ENCODE data around the gene MX1.
A peak's percentile ranks its signal among the peaks of the same experiment; 100 is the strongest.

MX1 gene

DNA sequence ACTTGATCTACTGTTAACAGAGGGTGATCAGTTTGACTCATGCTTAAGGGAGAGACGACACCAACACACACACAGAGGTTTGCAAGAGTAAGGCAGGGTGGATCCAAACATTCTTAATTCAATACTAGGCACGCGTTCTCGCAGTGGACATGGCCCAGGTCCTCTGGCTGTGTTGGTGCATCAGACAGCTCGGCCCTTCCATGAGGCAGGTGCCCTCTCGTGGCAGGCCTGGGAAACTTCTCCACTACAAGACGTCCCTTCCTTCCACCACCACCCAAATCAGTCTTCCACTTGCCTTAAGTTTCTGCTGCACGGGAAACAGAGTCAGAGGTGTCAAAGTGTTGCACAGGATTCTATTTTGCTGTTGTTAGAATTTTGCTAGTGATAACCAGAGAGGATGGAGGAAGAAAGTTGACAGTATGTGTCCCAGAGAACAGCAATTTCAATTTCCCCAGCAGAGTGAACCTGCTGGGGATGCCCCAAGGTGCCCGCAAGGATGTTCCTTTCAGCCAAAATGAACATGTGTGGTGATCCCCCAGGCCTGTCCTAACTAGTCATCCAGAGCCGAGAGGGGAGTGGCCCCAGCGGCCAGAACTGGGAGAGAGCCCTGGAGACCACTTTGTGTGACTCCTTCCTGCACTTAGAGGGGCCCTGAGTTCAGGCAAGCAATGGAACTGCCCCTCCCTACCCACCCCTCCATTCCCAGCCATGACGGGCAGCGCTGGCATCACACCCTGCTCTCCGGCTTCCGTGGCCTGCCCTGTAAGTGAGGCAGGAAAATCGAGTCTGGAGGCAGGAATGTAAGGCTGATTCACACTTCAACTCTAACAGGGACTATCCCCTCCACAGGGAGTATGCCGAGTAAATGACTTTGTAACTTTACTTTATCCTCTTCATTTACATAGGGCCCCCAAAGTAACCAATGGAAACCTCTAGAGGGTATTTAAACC is 34.8 kb downstream of the MX1 start:
- DNase-seq (ENCODE audit: low read depth, low spot score), result no peak

DNA sequence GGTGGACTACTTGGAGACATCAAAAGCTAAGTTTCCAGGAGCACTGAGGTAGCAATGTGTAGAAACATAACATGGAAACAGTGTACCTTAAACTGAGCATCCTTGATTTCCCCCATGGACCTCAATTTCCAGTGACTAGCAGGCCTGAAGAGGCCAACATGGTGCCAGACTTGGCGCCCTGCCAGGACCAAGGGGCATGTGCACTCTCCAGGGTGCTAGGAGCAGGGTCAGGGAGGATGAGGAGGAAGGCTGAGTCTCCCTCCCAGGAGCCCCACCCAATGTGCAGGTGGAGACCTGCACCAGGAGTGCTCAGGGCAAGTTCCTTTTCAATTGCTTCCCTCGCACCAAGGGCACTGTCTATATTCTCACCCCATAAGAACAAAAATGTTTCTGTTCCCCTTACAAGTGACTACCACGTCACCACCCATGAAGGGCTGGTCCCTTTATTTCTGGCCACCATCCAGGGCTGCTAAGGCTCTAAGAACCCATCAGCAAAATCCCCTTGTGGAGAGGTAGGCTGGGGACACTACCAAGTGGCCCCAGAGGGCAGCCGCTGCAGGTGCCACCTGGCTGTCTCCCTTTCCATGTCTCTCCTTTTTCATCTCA is 39.2 kb downstream of the MX1 start:
- no peak for DNase-seq (ENCODE audit: low read depth, low spot score)

DNA sequence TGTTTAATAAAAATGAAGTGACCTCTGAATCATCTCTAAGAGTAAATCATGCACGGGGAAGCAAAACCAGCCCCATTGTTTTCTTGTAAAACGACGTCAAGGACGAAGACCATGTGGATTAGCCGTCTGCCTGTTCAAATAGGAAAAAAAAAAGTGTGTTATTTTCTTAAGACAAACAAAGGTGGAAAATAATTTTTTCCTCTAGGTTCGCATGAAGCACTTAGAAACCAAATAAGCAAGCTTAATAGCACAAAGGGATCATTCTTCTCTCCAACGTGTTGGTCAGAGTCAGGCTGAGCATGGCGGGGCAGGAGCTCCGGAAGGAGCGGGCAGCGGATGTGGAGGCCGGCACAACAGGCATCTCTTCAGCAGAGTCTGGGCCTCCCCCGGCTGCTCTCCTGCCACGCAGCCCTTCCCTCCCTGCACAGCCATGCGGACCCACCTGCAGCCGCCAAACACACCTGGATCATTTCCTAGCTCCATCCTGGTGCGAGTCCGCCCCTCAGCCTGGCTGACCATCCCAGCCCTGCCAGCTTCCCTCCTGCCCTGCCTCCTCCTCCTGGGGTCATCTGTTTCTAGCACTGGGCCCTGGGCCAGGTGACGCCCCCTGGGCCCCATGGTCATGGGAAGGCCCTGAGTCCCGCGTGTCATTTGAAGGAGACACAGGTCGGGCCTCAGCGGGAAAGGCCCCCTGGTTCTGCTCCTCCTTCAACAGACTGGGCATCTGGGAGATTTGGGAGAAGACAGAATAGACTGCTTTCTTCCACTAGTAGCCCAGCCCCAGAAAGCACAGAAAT is 40.2 kb downstream of the MX1 start:
- DNase-seq (ENCODE audit: low read depth, low spot score), result no peak

DNA sequence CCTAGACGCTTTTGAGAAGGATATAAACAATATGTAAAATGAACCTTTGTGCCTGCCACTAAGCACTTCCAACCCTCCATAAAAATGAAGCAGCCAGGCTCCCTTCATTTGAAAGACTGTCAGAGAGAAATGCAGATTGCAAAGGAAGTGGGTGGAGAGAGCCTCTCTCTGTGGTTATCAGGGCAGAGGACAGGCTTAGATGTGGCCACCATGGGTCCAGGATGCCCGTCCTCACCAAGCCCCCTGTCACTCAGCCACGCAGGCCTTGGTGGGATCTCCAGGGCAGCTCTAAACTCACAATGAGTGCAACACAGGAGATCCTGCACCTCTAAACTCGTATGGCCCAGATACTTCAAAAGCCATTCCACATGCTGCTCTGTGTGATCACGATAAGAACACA is 44.0 kb downstream of the MX1 start:
- DNase-seq (ENCODE audit: low read depth, low spot score), result no peak

DNA sequence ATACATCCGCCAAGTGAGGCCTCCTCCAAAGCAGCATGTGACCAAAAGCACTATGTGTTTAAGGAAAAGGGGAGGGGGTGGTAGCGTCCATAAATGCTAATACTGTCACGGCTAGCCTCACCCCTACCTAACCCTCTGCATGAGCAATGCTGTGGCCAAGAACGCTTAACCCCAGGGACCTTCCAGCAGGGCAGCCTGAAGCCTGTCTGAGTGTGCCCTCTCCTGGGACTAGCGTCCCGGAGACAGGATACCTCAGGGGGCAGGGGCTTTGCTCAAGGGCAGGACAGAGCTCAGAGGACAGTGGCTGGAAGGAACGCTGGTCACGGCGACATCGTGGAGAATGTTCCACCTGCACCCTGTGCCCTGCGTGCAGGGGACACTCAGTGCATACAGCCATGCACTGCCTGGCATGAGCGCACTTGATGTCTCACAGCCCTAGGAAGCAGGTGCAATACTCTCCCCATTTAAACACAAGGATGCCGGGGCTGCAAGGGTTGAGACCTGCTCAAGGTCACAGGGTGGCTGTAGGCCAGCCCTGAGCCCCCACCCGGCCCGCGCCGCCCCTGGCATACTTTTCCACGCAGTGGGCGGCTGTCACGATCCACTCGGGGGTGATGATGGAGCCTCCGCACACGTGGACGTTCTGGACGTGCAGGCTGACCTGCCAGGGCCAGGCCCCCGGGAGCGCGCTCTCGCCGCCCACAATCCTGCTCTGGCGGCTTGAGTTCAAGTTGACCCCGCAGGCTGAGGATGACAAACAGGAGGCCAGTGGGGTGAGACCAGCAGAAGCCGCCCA is 46.9 kb downstream of the MX1 start:
- no peak for DNase-seq (ENCODE audit: low read depth, low spot score)

DNA sequence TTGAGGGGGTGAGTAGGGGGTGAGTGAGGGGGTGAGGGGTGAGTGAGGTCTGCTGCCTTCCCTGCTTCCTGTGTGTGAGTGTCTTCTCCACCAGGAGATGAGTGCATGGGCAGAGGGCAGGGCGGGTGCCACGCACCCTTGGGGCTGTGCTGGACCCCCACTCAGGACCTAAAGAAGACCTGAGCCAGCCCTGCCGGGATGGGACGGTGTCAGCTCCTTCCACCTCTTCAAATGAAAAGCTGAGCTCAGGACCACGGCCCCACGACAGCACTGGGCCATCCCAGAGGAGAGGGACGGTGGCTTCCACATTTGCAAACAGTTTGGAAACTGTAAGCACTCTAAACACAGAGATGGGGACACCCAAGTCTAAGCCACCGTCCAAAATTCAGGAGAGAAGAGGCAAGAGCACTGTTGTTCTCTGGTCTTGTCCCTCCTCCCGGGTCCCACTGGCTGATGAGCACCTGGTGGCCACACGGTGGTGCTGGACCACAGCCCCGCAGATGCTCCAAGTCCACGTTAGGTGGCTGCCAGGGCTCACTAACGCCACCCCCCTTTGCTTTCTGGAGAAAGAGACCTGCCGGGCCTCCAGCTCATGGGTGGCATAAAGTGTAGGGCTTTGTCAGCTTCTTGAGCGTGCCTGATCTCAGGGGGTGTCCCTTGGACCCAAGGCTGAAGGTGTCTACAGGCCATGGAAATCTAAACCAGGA is 49.8 kb downstream of the MX1 start:
- no peak for DNase-seq (ENCODE audit: low read depth, low spot score)

DNA sequence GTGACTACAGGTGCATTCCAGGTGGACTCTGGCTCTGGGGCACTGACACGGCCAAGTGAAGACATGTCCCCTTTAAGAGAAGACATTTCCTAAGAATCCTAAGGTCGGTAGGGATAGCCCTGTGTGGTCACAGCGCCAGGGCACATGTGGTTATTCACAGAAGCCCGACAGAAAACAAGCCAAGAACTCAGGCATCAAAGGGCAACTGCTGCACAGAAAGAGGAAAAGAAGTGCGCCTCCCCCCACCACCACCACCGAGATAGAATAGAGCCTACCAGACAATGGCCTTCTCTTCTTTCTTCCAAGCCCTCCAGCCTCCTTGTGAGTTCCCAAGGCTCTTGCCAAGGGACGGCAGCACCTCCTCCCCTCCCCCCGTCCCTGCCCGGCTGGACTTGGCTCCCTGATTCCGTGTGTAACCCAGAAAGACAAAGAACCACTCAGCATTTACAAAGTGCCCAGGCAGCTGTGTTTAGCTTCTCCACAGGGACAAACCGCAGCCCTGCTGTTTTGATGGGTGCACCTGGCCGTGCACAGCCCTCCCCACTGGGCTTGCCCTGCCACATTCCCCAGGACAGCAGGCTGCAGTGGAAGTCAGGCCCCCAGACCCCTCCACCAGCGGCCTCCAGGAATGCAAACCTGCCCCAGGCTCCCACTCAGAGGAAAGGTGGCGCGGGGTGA is 51.7 kb downstream of the MX1 start:
- DNase-seq (ENCODE audit: low read depth, low spot score), result peak; percentile 73

GRCh38 chr21:41478319-41479177 is 52.5 kb downstream of the MX1 start:
- DNase-seq (ENCODE audit: low read depth, low spot score), result no peak

DNA sequence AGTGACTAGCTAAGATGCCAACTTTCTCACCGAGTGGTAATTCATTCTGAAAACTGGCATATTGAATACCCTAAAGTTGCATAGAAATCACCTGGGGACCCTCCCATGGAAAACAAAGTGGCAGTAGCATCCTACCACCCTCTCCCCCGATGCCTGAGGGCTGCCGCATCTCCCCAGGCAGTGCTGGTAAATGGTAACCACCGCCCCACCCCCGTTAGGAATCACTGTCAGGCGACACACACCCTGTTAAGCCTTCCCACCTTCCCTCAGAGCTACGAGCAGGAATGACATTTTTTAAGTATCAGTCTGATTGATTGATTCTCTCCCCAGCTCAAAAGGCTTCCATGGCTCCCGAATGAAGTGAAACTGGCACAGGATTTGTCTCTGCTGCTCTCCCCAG is 53.6 kb downstream of the MX1 start:
- DNase-seq (ENCODE audit: low read depth, low spot score), result no peak

DNA sequence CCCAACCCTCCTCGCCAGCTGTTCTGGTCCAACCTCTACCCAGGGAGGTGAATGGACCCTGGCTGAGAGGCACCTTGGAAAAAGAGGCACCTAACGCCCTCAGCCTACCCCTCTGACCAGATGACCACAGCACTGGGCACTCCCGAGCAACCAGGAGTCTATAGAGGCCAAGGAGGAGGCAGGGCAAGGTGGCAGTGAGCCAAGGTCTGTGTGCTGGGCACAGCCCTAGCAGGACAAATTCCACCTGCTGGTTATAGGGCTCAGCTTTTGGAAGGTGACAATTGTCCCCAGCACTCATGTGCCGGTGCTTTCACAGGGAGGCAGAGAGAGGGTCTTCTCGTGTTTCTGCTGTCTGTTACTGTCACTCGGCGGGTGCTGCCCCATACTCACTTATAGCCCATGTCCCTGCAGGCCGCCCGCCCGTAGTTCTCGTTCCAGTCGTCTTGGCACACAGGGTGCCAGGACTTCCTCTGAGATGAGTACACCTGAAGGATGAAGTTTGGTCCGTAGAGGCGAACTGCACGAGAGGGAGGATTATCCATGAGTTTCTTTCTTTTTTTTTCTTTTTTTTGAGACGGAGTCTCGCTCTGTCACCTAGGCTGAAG is 54.1 kb downstream of the MX1 start:
- no peak for DNase-seq (ENCODE audit: low read depth, low spot score)

DNA sequence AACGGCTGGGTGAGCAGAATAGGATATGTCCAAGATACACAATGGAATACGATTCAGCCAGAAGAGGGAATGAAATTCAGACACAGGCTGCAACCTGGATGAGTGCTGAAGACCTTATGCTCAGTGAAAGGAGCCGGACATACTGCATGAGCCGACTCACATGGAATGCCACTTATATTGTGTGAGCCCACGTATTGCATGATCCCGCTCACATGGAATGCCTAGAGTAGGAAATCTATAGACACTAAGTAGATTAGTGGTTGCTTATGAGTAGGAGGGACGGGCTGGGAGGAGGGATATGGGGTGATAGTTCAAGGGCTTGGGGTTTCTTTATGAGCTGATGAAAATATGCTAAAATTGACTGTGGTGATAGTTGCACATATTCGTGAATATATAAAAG is 55.2 kb downstream of the MX1 start:
- no peak for DNase-seq (ENCODE audit: low read depth, low spot score)

DNA sequence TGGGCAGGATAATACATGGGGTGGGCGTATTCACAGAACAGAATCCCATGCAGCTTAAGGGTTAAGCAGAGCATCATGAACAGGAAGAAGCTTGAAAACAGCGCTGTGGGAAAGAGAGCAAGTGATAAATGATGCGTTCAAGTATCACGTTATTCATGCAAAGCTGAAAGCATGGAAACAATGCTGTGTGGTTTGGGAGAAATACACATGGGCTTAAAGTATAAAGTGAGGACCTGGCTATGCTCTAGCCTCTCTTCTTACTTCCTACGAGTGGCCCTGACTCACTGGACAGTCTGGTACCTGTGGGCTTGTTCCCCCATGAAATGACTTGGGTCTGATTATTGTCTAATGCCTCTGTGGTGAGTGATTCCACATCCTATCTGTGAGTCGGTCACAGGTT is 56.3 kb downstream of the MX1 start:
- DNase-seq (ENCODE audit: low read depth, low spot score), result no peak

DNA sequence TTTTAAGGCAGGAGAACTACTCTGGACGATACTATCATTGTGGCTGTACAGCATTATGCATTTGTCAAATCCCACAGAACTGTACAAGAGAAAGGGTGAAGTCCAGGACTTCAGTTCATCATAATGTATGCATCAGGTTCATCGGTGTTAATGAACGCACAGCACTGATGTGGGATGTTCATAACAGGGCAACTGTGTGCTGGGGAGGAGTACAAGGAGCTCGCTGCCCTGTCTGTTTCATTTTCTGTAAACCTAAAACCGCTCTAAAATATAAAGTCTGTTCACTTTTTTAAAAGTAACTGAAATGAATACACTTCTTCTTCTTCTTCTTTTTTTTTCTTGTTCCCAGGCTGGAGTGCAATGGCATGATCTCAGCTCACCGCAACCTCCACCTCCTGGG is 56.9 kb downstream of the MX1 start:
- no peak for DNase-seq (ENCODE audit: low read depth, low spot score)

DNA sequence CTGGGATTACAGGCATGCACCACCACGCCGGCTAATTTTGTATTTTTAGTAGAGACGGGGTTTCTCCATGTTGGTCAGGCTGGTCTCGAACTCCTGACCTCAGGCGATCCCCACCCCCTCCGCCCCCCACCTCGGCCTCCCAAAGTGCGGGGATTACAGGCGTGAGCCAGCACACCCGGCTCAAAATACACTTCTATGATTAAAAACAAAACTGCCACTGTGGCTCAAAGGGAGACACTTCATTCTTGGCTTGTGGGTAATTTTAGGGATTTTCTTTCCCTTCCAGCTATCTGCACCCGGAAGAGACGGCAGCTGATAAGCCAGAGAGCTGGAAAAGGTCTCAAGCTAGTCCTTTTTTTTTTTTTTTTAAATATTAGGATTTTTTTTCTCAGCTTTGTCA is 57.4 kb downstream of the MX1 start:
- DNase-seq (ENCODE audit: low read depth, low spot score), result no peak

- no peak for DNase-seq (ENCODE audit: low read depth, low spot score)
Measured at GRCh38 chr21:41483973-41484372, 57.9 kb downstream of the MX1 start.

DNA sequence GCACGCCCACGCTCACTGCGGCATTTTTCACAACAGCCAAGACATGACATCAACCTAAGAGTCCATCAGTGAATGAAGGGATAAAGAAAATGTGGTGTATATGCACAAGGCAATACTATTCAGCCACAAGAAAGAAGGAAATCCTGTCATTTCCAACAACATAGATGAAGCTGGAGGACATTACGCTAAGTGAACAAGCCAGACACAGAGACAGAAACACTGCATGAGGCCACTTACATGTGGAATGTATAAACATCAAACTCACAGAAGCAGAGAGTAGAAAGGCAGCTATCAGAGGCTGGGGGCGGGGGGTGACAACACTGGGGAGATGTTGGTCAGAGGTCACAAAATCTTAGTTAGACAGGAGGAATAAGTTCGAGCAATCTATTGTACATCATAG is 61.0 kb downstream of the MX1 start:
- no peak for DNase-seq (ENCODE audit: low read depth, low spot score)

DNA sequence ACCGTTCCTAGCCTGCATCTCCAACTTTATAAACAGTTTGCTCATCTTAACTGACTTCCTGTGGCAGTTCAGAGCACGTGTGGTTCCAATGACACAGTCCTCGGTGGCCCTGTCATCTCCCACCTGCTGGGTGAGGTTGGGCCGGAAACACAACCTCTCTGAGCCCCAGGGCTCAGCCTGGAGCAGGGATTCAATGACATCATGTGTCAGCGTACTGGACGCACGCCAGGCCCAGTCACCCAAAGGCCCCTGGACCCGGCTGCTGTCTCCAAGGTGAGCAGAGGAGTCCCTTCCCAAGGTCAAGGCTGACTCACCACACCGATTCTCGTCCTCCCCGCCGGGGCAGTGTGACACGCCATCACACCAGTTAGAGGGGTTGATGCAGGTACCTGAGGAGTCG is 62.0 kb downstream of the MX1 start:
- no peak for DNase-seq (ENCODE audit: low read depth, low spot score)

DNA sequence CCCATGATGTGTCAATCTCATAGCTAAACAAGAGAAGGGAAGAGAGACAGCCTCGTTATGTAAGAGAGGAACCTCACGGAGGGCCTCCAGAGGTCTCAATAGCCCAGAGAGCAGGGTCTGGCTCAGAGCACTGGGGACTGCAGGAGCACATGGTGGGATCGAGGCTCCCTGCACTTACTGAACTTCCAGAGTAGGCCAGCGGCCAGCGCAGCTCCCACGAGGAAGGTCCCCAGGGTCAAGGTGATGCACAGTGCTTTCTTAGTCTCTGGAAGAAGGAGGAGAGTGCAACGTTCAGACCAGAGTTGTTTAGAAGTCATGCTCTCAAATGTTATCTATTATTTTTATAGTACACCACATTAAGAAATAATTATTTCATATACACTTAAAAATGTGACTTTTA is 63.3 kb downstream of the MX1 start:
- DNase-seq (ENCODE audit: low read depth, low spot score), result no peak

DNA sequence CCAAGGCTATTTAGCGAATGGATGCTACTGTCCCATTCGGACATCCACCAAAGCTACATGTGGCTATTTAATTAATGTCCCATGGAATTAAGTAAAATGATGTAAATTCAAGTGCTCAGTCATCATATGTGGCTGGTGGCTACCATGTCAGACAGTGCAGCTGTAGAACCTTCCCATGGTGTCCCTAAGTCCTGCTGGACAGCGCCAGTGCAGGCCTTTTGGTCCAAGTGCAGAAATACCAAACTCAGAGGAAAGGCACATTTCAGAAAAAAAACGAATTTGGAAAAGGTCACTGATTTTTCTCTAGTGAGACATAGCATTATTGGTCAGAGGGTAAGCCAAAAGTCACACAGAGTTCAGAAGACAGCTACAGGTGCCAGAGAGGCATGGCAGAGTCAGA is 64.3 kb downstream of the MX1 start:
- no peak for DNase-seq (ENCODE audit: low read depth, low spot score)
